ENCODE measurements around the gene LRRC56.
A peak's percentile ranks its signal among the peaks of the same experiment; 100 is the strongest.
"Not testable (repeated sequence)": the region's sequence is repeated elsewhere in the genome, so short reads cannot be mapped to it uniquely, and the experiment has no call there.

Gene LRRC56

DNA sequence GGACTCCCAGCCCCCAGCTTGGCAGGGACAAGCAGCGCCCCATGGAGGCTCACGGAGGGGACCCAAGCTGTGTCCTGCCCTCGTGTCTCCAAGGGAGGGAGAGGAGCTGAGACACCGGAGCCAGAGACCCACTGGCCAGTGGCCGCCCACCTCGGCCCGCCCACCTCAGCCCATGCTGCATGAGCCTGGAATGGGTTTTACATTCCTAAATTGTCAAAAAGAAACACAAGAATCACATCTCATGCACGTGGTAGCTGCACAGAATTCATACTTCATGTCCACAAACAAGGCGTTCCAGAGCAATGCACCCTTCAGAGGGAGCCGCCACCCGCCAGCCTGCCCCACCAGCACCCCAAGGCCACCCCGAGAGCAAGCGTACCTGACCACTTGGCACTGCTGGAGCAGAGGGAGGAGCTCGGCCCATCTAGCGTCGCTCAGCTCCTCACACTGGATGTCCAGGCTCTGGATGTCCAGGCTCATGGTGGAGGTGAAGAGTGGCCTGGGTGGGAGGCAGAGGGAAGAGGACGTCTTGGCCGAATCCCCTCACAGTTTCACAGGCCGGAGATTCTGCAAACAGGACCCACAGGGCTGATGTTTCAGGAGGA is 35.5 kb upstream of the LRRC56 start:
- DNase-seq (ENCODE audit: low read depth, low spot score): no peak

GRCh38 chr11:502288-503178 is 34.8 kb upstream of the LRRC56 start:
- DNase-seq (ENCODE audit: low read depth, low spot score): no peak

- DNase-seq (ENCODE audit: low read depth, low spot score): no peak
Observed at GRCh38 chr11:503179-503981, 33.9 kb upstream of the LRRC56 start.

GRCh38 chr11:504053-504993 is 33.0 kb upstream of the LRRC56 start:
- DNase-seq (ENCODE audit: low read depth, low spot score): peak; percentile 54

DNA sequence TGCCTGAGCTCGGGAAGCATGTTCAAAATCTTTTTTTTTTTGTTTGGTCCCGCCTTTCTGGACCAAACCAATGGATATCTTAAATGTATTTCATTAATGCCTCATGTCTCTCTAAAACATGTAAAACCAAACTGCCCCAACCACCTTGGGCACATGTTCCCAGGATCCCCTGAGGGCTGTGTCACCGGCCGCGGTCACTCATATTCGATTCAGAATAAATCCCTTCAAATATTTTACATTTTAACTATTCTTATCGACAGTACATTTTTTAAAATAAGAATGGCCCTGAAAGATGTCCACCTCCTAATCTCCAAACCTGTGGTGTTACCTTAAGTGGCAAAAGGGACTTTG is 32.4 kb upstream of the LRRC56 start:
- no peak for DNase-seq (ENCODE audit: low read depth, low spot score)

GRCh38 chr11:506238-506994 is 30.9 kb upstream of the LRRC56 start:
- DNase-seq (ENCODE audit: low read depth, low spot score): peak; percentile 98

GRCh38 chr11:506995-507726 is 30.2 kb upstream of the LRRC56 start, which contains the start of gene RNH1:
Gene RNH1 (minus strand): TSS chr11:507242. CDS start chr11:502162, 5,080 bp downstream.
- no peak for DNase-seq (ENCODE audit: low read depth, low spot score)

GRCh38 chr11:507727-508515 is 29.4 kb upstream of the LRRC56 start:
- DNase-seq (ENCODE audit: low read depth, low spot score): peak; percentile 34

DNA sequence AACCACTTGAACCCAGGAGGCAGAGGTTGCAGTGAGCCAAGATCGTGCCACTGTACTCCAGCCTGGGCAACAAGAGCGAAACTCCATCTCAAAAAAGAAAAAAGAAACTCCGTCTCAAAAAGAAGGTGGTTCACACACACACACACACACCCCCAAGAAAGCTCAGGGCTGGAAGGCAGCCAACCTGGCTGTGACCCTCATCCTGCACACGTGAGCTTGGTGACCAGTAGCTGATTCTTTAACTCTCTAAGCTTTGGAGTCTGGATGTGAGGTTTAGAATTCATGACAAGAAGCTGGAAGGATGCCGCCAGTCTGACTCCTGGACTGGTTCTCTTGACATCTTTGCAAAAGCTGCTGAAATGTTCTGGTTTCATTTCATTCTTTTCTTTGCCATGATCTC is 28.4 kb upstream of the LRRC56 start:
- DNase-seq (ENCODE audit: low read depth, low spot score): no peak

GRCh38 chr11:512761-513595 is 24.3 kb upstream of the LRRC56 start:
- DNase-seq (ENCODE audit: low read depth, low spot score): no peak

GRCh38 chr11:514606-515005 is 22.7 kb upstream of the LRRC56 start:
- no peak for DNase-seq (ENCODE audit: low read depth, low spot score)

- DNase-seq (ENCODE audit: low read depth, low spot score): no peak
Observed at GRCh38 chr11:515131-515530, 22.2 kb upstream of the LRRC56 start.

DNA sequence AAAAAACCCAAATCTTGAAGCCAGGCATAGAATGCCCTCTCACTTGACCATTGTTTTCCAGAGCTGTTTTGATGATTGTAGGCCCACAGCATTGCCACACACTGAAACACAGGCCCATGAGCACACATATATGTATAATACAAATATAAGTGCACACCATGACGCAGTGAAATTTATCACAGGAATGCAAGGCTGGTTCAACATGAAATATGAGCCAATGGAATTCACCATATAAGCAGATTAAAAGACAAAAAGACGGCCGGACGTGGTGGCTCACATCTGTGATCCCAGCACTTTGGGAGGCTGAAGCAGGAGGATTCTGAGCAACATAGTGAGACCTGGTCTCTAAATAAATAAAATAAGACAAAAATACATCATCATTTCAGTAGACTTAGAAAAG is 20.9 kb upstream of the LRRC56 start:
- no peak for DNase-seq (ENCODE audit: low read depth, low spot score)

DNA sequence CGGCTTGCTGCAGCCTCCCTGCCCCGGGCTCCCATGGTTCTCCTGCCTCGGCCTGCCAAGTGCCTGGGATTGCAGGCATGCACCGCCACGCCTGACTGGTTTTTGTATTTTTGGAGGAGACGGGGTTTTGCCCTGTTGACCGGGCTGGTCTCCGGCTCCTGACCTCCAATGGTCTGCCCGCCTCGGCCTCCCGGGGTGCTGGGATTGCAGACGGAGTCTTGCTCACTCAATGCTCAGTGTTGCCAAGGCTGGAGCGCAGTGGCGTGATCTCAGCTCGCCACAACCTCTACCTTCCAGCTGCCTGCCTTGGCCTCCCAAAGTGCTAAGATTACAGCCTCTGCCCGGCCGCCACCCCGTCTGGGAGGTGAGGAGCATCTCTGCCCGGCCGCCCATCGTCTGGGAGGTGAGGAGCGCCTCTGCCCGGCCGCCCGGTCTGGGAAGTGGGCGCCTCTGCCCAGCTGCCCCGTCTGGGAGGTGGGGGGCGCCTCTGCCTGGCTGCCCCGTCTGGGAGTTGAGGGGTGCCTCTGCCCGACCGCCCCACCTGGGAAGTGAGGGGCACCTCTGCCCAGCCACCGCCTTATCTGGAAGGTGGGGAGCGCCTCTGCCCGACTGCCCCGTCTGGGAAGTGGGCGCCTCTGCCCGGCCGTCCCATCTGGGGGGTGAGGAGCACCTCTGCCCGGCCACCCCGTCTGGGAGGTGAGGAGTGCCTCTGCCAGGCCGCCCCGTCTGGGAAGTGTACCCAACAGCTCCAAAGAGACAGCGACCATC is 20.2 kb upstream of the LRRC56 start:
- DNase-seq (ENCODE audit: low read depth, low spot score): not testable (repeated sequence)

GRCh38 chr11:518463-519202 is 18.7 kb upstream of the LRRC56 start:
- DNase-seq (ENCODE audit: low read depth, low spot score): peak; percentile 96

DNA sequence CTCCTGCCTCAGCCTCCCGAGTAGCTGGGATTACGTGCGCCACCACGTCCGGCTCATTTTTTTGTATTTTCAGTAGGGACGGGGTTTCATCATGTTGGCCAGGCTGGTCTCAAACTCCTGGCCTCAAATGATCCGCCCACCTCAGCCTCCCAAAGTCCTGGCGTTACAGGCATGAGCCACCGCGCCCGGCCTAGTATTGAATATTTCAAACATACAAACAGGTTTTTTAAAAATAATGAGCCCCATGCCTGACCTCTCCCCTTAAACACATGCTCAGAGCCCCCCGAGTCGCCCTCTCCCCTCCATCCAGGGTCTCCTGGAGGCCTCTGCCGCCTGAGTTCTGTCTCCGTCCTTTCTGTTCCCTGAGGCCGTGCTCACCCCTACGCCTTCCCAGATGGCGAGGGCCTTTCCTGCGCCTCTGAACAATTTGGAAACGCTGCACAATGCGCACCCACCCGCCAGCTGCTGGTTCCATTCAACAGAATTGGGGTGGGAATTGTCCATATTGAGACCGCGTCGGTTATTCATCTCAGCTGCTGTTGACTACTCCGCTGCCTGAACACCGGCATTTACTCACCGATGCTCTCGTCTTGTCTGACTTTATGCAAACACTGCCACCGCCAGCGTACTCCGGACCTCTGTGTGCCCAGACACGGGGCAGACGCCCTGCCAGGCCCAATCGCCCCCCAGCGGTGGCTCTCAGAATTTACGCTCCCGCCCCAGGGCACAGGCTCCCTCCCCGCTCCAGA is 16.7 kb upstream of the LRRC56 start:
- DNase-seq (ENCODE audit: low read depth, low spot score): peak; percentile 74

Data from ELF-1 (cell line).